Measurements from ENCODE around the gene SLC43A2.

DNA sequence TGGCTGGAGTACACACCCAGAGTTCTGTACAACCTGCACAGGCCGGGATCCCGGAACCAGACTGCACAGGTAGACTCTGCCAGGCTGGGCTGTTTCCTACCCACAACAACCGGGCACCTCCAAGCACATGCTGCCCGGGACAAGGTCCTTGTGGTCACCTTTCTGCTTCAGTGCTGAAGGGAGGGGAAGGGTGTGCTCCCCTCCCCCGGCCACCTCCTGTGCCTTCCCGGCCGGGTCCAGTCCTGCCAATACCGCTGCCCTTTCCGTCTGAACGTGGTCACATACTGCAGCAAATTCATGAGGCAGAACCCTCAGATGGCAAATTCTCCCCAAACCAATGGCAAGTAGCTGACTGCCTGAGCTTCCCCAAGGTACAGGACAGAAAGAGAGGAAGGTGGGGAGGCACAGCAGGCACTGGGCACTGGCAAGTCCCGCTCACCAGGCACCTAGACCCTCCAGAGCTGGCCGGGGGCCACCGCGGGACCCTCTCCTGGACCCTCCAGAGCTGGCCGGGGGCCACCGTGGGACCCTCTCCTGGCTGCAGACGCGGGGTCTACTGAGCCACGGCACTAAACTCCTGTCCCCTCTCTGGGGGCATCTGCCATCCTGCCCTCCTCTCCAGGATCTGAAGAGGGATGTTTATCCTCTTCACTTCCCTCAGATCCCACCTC, 22.8 kb downstream of the SLC43A2 start:
- TF ChIP-seq, protein P1, sequence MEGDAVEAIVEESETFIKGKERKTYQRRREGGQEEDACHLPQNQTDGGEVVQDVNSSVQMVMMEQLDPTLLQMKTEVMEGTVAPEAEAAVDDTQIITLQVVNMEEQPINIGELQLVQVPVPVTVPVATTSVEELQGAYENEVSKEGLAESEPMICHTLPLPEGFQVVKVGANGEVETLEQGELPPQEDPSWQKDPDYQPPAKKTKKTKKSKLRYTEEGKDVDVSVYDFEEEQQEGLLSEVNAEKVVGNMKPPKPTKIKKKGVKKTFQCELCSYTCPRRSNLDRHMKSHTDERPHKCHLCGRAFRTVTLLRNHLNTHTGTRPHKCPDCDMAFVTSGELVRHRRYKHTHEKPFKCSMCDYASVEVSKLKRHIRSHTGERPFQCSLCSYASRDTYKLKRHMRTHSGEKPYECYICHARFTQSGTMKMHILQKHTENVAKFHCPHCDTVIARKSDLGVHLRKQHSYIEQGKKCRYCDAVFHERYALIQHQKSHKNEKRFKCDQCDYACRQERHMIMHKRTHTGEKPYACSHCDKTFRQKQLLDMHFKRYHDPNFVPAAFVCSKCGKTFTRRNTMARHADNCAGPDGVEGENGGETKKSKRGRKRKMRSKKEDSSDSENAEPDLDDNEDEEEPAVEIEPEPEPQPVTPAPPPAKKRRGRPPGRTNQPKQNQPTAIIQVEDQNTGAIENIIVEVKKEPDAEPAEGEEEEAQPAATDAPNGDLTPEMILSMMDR (IDR thresholded peaks at IDR 0.05): no peak
- TF ChIP-seq POLR2A (IDR thresholded peaks at IDR 0.05): no peak

Measured in Peyer's patch (tissue), 4 donors.